SK-N-SH treated with all-trans-retinoic acid at 6 μM for 48 hours (cell line): ENCODE results near the gene ZCCHC3.

Experiments used
- ARNTL ChIP-seq: fragments of 450-650 bp; formaldehyde crosslinking; IDR thresholded peaks from 2 replicates; pipeline ENCODE4 v1.5.0; 2020; ENCODE audit warnings: low read depth, mild to moderate bottlenecking, moderate library complexity, borderline replicate concordance
- ISL1 ChIP-seq: fragments of 250-450 bp; sonication (Bioruptor Pico); IDR thresholded peaks from 2 replicates; pipeline ENCODE4 v2.1.2; 2022; ENCODE audit warnings: mild to moderate bottlenecking, moderate library complexity
- PPARA ChIP-seq: fragments of 250-450 bp; sonication (Bioruptor Pico); IDR thresholded peaks from 2 replicates; pipeline ENCODE4 v1.5.0; 2020; ENCODE audit warnings: mild to moderate bottlenecking, borderline replicate concordance
- RARB ChIP-seq: fragments of 250-450 bp; sonication (Bioruptor Pico); IDR thresholded peaks from 2 replicates; pipeline ENCODE4 v1.8.0; 2021; ENCODE audit warnings: mild to moderate bottlenecking, moderate library complexity
- SNAI2 ChIP-seq: fragments of 250-450 bp; sonication (Bioruptor Pico); IDR thresholded peaks from 2 replicates; pipeline ENCODE4 v1.5.0; 2020; ENCODE audit warnings: mild to moderate bottlenecking, moderate library complexity
- TOX ChIP-seq: fragments of 250-450 bp; sonication (Bioruptor Pico); IDR thresholded peaks from 2 replicates; pipeline ENCODE4 v1.8.0; 2021; ENCODE audit warnings: mild to moderate bottlenecking, moderate library complexity, borderline replicate concordance
- ZC3H10 ChIP-seq: fragments of 250-450 bp; sonication (Bioruptor Pico); IDR thresholded peaks from 2 replicates; pipeline ENCODE4 v1.5.1; 2021; ENCODE audit warnings: mild to moderate bottlenecking, moderate library complexity
- ZFP3 ChIP-seq: fragments of 250-450 bp; sonication (Bioruptor Pico); IDR thresholded peaks from 2 replicates; pipeline ENCODE4 v1.5.0; 2020; ENCODE audit warnings: mild to moderate bottlenecking, moderate library complexity
- ZFP30 ChIP-seq: fragments of 450-650 bp; formaldehyde crosslinking; IDR thresholded peaks from 2 replicates; pipeline ENCODE4 v1.5.0; 2022; ENCODE audit warnings: mild to moderate bottlenecking, moderate library complexity
- ZNF70 ChIP-seq: fragments of 450-650 bp; formaldehyde crosslinking; IDR thresholded peaks from 2 replicates; pipeline ENCODE4 v1.5.0; 2020; ENCODE audit warnings: mild to moderate bottlenecking, moderate library complexity
- TF ChIP-seq, protein P1 (sequence below): fragments of 250-450 bp; sonication (Bioruptor Pico); IDR thresholded peaks from 2 replicates; pipeline ENCODE4 v1.5.0; 2020; ENCODE audit warnings: mild to moderate bottlenecking, moderate library complexity
- TF ChIP-seq, protein P2 (sequence below): fragments of 250-450 bp; sonication (Bioruptor Pico); IDR thresholded peaks from 2 replicates; pipeline ENCODE4 v1.5.1; 2020; ENCODE audit warnings: low read depth, mild to moderate bottlenecking, moderate library complexity
- TF ChIP-seq, protein P3 (sequence below): fragments of 250-450 bp; sonication (Bioruptor Pico); IDR thresholded peaks from 2 replicates; pipeline ENCODE4 v1.8.0; 2020; ENCODE audit warnings: mild to moderate bottlenecking, moderate library complexity, borderline replicate concordance
- TF ChIP-seq, protein P4 (sequence below): fragments of 250-450 bp; sonication (Bioruptor Pico); IDR thresholded peaks from 2 replicates; pipeline ENCODE4 v1.5.1; 2021; ENCODE audit warnings: mild to moderate bottlenecking, moderate library complexity

DNA sequence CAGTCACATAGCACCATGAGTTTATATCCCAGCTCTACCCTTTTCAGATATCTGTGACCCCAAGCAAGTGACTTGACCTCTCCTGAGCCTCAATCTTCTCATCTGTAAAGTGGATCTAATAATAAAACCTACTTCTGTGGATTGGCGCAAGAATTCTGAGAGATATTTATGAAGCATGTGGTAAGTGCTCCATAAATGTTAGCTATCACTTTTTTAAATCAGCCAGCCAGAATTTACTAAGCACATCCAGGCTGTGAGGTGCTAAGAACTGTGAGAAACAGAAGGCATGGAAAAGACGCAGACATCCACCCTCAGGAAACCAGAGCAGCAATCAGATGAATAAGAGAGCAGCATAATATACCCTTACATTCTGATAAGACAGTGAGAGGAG, 7.7 kb upstream of the ZCCHC3 start:
- no peak for TF ChIP-seq ARNTL (CRISPR knock-in tag)
- TF ChIP-seq, protein P1, sequence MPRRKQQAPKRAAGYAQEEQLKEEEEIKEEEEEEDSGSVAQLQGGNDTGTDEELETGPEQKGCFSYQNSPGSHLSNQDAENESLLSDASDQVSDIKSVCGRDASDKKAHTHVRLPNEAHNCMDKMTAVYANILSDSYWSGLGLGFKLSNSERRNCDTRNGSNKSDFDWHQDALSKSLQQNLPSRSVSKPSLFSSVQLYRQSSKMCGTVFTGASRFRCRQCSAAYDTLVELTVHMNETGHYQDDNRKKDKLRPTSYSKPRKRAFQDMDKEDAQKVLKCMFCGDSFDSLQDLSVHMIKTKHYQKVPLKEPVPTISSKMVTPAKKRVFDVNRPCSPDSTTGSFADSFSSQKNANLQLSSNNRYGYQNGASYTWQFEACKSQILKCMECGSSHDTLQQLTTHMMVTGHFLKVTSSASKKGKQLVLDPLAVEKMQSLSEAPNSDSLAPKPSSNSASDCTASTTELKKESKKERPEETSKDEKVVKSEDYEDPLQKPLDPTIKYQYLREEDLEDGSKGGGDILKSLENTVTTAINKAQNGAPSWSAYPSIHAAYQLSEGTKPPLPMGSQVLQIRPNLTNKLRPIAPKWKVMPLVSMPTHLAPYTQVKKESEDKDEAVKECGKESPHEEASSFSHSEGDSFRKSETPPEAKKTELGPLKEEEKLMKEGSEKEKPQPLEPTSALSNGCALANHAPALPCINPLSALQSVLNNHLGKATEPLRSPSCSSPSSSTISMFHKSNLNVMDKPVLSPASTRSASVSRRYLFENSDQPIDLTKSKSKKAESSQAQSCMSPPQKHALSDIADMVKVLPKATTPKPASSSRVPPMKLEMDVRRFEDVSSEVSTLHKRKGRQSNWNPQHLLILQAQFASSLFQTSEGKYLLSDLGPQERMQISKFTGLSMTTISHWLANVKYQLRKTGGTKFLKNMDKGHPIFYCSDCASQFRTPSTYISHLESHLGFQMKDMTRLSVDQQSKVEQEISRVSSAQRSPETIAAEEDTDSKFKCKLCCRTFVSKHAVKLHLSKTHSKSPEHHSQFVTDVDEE (CRISPR knock-in tag), result no peak
- no peak for TF ChIP-seq ZC3H10 (CRISPR knock-in tag)
- TF ChIP-seq ZFP30 (CRISPR knock-in tag), result no peak
- no peak for TF ChIP-seq ZFP3 (CRISPR knock-in tag)
- TF ChIP-seq RARB (CRISPR knock-in tag), result no peak
- no peak for TF ChIP-seq ISL1 (CRISPR knock-in tag)
- TF ChIP-seq PPARA (CRISPR knock-in tag), result no peak
- TF ChIP-seq, protein P2, sequence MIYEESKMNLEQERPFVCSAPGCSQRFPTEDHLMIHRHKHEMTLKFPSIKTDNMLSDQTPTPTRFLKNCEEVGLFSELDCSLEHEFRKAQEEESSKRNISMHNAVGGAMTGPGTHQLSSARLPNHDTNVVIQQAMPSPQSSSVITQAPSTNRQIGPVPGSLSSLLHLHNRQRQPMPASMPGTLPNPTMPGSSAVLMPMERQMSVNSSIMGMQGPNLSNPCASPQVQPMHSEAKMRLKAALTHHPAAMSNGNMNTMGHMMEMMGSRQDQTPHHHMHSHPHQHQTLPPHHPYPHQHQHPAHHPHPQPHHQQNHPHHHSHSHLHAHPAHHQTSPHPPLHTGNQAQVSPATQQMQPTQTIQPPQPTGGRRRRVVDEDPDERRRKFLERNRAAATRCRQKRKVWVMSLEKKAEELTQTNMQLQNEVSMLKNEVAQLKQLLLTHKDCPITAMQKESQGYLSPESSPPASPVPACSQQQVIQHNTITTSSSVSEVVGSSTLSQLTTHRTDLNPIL (CRISPR knock-in tag), result no peak
- no peak for TF ChIP-seq SNAI2 (CRISPR knock-in tag)
- no peak for TF ChIP-seq TOX (CRISPR knock-in tag)
- TF ChIP-seq, protein P3, sequence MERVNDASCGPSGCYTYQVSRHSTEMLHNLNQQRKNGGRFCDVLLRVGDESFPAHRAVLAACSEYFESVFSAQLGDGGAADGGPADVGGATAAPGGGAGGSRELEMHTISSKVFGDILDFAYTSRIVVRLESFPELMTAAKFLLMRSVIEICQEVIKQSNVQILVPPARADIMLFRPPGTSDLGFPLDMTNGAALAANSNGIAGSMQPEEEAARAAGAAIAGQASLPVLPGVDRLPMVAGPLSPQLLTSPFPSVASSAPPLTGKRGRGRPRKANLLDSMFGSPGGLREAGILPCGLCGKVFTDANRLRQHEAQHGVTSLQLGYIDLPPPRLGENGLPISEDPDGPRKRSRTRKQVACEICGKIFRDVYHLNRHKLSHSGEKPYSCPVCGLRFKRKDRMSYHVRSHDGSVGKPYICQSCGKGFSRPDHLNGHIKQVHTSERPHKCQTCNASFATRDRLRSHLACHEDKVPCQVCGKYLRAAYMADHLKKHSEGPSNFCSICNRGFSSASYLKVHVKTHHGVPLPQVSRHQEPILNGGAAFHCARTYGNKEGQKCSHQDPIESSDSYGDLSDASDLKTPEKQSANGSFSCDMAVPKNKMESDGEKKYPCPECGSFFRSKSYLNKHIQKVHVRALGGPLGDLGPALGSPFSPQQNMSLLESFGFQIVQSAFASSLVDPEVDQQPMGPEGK (CRISPR knock-in tag), result no peak
- TF ChIP-seq ZNF70 (CRISPR knock-in tag), result no peak
- TF ChIP-seq, protein P4, sequence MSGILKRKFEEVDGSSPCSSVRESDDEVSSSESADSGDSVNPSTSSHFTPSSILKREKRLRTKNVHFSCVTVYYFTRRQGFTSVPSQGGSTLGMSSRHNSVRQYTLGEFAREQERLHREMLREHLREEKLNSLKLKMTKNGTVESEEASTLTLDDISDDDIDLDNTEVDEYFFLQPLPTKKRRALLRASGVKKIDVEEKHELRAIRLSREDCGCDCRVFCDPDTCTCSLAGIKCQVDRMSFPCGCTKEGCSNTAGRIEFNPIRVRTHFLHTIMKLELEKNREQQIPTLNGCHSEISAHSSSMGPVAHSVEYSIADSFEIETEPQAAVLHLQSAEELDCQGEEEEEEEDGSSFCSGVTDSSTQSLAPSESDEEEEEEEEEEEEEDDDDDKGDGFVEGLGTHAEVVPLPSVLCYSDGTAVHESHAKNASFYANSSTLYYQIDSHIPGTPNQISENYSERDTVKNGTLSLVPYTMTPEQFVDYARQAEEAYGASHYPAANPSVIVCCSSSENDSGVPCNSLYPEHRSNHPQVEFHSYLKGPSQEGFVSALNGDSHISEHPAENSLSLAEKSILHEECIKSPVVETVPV (CRISPR knock-in tag), result no peak
